Activated gamma-delta T cell treated with Interleukin-2 at 50 U/mL for 16 hours (primary cell): Measurements from ENCODE around the gene ABCA4.

Experiments used
- DNase-seq: peaks from one replicate; pipeline ENCODE4 v3.0.0-alpha.2; 2020

The ABCA4 gene

DNA sequence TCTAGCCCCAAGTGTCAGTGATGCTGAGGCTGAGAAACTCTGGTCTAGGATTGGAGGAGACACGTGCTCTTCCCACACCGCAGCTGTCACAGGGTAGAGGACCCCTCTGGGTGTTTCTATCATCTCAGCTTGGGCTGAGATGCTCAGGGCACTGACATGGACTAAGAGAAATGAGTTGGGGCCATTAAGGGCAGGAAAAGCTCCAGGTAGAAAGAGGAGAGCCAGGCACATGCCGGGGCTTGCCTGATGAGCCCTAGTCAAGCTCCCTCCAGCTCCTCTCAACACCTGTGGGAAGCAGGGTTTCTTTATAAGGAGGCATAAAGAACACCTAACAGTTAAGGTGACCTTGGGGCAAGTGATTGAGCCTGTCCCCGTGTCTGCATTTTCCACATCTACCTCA lies 17.3 kb downstream of the ABCA4 start:
- DNase-seq: no peak

DNA sequence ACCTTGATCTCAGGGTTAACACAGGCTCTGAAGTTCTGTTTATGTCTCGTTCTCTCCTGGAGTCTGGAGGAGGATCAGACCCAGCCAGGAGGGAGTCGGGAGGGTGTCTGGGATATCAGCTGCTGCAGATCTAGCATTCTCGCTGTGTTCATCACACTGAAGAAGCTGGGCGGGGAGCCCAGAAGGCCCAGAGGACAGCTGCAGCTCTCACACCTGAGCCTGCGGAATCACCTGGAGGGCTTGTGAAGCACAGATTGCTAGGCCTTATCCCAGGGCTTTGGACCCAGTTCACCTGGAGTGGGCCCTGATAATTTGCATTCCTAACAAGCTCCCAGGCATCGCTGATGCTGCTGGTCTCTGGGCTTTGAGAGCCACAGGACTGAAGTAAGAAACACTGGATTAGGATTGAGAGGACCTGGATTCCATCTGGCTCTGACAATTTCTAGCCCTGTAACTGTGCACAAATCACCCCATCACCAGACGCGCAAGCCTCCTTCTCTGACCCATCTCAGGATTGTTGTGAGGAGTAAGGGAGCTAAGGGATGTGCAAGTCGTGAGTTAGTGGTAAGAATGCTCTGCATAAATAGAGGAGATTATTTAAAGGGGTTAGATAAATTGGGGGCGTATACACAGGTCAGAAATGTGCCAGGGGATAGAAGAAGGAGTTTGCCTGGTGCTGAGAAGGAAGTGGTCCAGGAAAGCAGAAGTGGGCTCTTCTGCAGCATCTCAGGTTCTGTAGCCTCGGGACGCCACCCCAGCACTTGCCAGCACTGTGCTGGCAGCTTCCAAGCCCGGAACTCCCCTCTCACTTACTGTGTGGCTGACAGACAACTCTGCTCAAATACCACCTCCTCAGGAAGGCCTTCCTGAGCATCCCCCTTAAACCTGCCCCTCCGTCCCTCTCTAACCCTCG lies 19.1 kb downstream of the ABCA4 start:
- DNase-seq: no peak

DNA sequence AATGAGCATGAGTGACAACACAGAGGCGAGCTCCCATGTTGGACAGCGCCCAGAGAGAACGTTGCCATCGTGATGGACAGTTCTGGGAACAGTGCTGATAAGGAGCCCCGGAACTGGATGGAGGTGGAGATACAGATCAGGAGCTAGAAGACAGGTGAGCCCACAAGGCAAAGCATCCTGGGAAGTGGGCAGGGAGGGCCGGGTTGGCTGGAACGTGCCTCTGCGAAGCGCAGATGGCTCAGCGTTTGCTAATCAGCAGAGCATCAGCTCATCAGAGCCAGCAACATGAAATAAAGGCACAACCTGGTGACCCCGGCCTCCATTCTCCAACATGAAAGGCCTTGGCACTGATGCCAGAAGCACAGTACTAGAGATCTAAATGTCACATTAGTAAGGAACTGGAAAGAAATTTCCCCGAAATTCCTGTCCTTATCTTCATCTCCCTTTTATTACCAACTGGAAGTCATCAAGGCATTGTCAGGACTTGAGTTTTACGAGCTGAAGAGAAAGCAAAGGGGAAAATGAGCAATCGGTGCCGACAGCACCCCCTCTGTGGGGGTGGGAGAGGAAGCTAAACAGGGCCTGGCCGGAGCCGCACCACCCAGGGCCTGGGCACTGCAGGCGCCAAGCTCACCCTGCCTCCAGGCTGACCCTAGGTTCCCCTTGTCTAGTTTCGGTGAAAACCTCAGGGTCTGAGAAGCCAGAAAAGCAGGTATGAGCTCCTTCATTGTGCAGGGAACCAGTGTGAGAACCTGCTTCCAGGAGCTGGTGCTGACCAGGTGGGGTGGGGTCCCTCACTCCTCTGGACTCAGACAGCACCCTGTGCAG lies 19.9 kb downstream of the ABCA4 start:
- no peak for DNase-seq

DNA sequence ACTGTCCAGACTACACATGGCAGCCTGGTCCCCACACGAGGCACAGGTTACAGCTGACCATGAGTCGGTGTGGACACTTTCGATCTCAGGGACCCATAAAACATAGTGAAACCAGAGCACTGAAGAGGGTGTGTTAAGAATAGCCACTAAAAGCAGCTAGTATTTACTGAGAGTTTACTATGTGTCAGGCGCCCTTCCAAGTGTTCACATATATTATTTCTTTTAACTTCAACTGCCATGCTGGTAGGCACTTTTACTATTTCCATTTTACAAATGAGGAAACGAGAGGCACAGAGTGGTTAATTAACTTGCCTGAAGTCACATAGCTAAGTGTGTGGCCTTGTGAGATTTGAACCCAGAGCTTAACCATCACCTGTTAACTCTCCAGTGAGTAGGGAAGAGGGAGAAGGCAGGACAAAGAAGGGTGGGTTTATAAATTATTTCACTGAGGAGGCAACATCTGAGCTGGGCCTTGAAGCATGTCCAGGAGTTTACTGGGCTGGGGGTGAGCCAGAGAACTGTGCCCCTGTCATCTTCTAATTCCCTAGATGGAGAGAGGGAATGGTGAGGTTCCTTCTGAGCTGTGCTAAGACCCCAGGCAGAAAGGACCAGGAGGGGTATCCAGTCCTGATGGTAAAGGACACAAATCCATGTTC lies 20.7 kb downstream of the ABCA4 start:
- no peak for DNase-seq

DNA sequence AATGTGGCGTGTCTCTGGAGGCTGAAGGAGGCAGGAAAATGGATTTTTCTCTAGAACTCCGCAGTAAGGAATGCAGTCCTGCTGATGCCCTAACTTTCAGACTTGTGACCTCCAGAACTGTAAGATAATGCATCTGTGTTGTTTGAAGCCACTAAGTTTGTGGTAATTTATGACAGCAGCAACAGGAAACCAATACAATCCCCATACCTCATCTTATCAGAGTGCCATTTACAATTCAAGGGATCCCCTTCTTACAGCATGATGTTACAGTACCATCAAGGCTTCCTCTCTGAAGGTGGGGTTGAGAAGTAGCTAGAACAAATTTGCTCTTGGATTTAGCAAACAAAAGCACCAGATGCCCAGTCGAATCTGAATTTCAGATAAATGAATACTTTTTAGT lies 21.6 kb downstream of the ABCA4 start:
- no peak for DNase-seq

DNA sequence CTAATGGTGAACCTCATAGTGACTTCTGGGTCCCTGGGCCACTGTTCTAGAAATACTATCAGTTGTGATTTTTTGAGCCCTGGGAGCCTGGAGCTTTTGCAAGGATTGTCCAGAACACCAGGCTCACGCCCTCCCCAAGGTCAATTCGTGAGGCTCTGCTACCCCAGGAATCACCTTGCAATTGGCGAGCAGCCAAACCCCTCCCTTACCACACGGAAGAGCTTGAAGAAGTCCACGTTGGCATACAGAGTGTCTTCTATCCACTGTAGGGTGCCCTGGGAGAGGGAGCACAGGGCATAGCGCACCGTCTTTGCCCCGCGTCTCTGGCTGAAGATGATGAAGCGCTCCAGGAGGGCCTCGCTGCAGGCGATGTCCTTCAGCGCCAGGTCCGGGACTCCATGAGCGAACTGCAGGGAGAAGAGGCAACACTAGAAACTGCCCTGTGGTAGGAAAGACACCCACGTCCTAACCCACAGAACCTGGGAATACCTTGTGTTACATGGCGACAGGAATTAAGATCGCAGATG lies 22.3 kb downstream of the ABCA4 start:
- DNase-seq: no peak

DNA sequence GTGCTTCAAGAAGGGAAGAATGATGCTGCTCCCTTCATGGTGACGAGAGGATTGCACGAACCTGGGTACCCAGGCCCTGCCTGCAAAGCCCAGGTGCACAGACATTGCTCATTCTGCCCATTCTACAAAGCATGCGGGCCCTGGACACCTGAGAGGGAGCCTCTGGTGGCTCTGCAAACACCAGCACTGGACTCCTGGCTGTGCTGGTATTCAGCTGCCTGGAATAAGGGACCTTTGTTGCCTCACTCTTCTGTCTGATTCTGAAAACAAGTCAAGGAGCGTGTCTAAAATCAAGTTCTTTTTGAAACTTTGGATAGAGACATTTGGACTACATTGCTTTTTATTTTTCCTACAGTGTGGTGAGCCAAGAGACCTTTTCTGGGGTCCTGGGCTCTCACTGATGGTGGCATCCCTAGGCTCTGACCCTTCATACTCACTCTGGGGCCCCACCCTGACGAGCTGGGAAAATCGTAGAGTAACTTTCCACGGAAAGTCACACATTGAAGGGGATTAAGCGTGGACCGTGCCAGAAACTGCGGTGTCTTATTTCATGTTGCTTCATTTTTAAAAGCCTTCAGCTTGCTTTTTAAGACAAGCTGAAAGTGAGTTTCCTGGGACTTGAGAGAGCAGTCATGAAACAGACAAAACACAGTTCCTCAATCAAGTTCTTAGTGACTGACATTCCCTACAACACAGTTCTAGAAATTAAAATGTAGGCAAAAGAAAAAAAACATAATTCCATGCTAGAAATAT lies 24.0 kb downstream of the ABCA4 start:
- no peak for DNase-seq

DNA sequence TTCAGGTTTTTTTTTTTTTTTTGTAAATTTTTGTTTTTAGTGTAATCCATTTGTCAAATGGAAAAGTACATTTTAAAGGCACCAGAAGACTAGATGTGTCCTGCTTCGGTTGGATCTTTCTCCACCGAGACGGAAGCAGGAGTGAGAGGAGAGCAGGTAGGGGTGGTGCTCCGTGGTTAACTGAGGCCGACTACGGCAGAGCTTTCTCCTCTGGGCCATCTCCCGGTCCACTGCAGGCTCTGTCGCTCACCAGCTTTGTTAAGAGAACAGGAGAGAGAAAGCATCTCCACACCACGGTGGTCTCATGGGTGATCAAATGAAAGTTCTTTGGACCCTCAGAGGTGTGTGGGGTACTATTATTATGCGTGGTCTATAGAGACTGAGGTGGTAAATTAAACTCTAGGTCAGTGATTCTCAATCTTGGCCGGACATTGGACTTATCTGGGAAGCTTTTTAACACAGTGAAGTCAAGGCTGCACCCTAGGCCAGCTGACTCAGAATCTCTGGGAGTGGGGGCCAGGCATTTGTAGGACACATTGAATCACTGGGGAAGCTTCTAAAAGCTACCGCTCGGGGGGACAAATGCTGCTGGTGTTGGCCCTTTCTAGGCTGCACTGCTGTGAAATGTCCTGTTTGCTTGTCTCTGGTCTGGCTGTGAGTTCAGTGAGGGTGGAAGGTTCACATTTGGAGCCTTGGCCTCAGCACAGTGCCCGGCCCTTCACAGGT lies 25.0 kb downstream of the ABCA4 start:
- DNase-seq: no peak

DNA sequence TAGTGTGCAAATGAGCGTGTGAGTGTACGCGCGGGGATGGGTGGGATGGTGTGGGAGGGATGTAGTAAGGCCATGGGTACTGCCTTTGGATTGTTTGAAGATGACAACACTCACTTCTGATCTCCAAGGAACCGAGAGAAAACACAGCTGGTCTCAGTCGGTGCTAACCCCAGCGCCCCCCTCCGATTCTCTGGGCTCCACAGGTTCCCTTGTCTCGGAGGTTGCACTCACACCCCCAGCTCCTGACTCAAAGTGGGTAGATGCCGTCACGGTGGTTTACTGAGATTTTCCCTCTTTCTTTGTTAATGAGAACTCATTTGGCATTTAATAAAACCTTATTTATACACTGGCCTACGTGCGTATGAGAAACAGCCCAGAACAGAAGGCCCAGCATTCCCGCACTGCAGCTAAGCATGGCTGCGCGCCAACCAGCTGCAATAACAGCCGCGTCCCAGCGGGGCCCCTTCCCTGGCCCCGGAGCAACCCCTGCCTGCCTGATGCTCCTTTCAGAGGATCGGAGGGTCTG lies 25.8 kb downstream of the ABCA4 start:
- DNase-seq: no peak

DNA sequence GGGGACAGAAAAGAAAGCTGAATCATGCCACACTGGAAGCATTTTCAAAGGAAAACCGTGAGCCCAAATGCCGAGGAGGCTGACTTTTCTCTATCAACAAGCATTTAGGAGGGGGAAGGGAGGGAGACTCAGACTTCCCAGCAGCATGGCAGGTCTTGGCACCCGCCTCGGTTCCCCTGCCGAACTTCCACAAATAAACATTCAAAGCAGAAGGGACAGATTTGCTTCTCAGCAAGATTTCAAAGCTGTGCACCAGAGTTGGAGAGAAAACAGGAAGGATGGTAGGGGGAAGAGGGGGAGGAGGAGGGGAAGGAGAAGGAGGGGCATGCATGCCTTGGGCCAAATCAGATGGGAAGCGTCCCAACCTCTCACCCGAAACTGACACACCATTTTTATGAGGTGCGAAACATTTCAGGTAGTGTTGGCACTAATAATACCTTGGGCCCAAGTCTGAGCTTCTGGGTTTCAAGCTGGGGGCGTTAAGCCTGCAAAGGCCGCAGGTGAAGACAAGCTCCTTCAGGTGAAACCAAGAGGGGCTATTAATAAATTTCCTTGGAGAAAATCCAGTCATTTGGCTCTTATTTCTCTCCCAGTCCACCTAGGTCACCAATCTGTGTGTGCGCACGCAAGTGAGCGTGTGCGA lies 26.4 kb downstream of the ABCA4 start:
- no peak for DNase-seq

DNA sequence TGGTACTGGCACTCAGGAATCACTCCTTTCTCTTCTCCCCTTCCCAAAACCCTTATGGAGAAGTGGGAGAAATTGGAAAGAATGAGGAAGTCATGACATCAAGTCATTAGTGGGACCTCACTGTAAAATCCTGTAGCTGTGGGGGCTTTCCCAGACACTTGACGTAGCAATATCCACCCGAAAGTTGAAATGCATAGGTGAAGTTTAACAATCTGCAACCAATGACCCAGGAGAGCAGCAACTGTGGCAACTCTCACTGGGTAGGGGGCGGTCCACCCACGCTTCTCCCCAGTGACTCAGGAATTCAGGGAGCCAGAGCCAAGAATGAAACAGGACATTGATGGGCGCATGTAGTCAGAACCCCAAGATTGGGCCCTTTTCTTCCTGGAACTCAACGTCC lies 27.0 kb downstream of the ABCA4 start:
- no peak for DNase-seq

DNA sequence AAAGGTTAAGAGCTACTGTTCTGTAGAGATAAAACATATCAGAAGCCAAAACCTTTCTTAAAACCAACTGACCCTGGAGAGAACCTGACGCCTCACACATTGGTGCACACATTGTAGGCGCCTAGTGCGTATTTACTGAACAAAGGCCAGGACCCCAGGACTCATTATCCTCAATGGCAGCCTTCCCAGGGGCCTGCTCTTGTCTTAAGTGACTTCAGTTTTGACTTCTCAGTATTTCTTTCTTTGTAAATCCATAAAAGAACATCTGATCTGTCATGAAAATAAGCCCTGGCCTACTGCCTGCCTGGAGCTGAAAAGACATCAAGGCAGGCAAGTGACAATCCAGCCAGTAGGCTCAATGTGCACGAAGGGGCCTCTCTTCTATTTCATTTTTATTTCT lies 27.6 kb downstream of the ABCA4 start:
- DNase-seq: no peak

DNA sequence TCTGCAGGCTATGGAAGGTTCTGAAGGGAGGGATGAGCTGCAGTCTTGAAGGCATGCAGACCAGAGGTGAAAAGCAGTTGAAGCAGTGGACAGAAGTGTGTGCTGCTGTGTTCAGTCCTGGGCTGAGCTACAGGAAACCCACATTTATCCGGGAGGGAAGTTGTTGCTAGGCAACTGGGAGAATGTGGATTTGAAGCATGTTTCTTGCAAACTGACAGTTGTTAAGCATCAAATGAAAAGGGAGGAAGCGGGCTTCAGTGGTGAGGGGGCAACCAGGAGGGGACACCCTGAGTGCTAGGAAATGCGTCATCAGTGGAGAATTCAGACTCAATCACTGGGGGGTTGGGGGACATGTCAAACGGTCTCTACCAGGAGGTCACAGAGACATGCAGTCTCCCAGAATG lies 28.7 kb downstream of the ABCA4 start:
- peak; percentile 11 for DNase-seq

DNA sequence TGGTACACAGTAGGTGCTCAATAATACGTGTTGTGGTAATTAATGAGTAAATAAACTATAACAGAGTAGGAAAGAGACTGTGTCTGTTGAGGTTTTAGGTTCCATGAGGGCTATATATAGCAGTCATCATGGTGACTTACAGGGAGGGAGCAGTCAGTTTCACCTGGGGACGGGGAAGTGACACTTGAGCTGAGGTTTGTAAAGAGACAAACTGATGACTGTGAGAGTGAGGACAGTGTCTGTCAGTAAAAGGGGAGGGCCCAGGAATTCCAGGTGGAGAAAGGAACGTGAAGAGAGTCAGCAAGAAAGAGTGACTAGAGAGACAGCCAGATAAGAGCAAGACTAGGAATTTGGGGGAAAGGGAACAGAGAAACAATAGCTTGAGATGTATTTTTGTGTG lies 30.2 kb downstream of the ABCA4 start:
- no peak for DNase-seq

DNA sequence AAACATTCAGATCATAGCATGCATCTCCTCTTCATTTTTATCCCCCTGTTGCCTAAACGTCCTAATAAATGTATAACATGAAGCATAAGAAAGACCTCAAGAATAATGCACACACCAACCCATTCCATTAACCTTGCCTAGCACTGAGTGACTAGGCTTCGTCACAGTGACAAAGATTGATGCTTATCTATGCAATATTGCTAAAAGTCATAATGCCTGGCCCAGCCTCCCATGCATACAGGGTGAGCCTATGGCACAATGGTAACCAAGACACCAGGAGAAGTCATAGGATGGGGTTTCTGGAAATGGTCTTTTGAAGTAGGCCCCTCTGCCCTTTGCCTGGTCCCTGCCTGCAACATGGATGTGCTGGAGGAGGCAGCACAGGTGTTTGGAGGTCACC lies 33.8 kb downstream of the ABCA4 start:
- no peak for DNase-seq

DNA sequence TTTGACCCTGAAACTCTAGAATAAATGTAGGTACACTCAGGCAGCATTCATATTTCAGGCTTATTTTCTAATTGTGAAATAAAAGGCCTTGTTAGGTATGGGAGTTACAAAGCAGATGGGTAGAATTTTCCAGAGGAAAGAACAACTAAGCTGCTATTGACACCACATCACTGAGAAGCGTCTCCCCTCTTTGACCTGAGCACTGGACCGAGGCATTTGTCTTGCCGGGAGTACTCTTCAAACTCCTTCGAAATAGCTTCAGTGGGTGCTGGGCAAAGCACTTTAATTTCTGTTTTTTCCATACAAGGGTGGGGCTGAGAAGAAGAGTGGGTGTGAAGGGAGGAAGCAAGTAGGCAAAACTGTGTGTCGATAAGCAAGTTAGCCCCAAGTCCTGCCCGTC lies 36.4 kb downstream of the ABCA4 start:
- no peak for DNase-seq

DNA sequence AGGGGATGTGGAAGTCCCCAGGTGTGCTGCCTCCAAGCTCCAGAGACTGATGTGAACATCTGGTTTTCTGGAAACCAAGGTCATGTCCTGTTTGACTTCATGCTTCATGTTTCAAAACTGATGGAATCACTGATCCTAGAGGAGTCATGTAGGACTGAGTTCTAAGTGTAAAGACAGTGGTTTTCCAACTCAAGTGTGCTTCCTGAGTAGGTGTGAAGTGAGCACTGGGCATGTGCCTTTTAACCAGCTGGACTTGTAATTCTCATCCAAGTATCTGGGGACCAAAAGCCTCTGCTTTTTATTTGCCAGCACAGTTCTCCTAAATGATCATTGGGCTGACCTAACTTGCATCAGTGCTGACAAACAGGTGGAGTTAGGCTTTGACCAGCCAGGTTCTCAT lies 36.9 kb downstream of the ABCA4 start:
- no peak for DNase-seq

DNA sequence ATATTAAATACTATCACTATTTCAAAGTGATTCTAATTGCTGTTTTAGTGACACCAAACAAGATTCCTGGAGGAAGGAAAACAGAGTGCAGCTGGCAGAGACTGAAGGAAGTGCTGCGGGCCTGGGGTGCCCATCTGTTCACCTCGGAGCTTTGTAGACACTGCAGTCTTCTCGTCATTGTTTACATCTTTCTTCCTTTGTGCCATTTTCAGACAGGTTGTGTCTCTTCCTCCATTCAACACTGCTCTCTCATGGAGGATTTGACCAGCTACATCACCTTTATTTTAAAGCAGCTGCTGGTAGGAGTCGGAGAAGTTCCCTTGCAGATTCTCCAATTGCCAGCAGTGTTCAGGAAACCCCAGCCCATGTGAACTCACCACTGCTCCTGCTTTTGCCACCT lies 37.3 kb downstream of the ABCA4 start:
- DNase-seq: no peak

DNA sequence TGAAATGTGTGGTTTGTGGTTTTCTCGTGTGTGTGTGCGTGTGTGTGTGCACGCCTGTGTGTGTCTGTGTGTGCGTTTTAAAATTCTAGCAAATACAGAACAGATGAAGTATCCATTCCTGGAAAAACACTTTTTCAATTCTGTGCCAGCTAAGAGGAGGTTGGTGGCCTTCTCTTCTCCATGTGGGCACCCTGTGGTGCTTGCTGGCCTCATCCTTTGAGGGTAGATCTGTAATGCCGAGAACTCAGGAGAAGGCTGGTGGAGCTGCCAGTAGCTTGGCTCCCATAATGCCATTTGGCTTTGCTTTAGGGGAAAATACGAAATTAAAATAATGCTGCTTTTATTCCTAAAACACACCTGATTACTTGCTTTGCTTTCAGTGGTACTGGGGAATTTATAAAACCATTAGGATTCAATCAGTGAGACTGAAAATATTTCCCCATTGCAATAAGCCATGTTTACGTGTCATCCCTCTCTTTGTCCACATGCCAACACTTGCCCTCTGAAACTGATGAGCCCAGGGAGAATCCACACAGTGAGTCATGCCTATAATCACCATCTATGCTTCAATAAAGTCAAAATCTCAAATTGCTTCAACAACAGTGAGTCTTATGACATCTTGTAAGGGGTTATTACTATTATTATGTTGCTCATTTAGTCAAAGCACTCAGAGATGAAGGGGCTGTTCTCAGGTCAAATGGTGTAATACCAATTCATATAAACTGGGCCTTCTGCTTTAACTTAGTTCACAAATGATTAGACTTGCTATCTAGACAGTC lies 39.2 kb downstream of the ABCA4 start:
- DNase-seq: no peak

DNA sequence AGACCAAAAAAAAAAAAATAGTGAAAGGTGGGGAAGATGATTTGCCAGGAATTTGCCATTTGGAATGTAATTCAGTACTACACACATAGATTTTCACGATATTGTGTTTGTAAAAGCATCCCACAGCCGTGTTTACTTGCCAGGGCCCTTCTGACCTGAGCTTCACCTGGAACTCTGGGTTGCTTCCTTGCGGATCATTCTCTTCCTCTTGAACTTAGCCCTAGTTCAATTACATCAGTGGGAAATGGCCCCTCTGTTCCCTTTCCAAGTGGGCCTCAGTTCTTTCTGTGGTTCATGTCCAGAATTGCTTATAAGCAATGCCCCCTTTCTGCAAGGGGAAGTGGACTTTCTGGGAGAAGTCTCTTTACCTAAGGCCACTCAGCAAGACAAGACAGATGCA lies 41.0 kb downstream of the ABCA4 start:
- no peak for DNase-seq
